Gastrocnemius medialis (tissue), 4 donors: Measurements from ENCODE around the gene TRIM29.

ENCODE experiments used
- POLR2A ChIP-seq, 2 donors: fragments of 450-650 bp; IDR thresholded peaks; one replicate each; pipeline ENCODE4 v1.6.1; 2017; ENCODE audit warnings: antibody characterized with exemption in 2 of 2, mild to moderate bottlenecking in 2 of 2, moderate library complexity in 2 of 2
- TF ChIP-seq, protein P1 (sequence below), 5 experiments: fragments of 450-650 bp in 3 of 5; fragments of 200-600 bp in 2 of 5; sonication (generic) in 2 of 5; IDR thresholded peaks in 4 of 5; conservative IDR thresholded peaks in 1 of 5; 1 replicate in 4 of 5; 2 replicates in 1 of 5; pipeline ENCODE4 v1.5.1; 2016 to 2019; ENCODE audit warnings: antibody characterized with exemption in 5 of 5, mild to moderate bottlenecking in 3 of 5, moderate library complexity in 3 of 5

GRCh38 chr11:120063686-120064340 lies 74.1 kb downstream of the TRIM29 start:
- TF ChIP-seq, protein P1, sequence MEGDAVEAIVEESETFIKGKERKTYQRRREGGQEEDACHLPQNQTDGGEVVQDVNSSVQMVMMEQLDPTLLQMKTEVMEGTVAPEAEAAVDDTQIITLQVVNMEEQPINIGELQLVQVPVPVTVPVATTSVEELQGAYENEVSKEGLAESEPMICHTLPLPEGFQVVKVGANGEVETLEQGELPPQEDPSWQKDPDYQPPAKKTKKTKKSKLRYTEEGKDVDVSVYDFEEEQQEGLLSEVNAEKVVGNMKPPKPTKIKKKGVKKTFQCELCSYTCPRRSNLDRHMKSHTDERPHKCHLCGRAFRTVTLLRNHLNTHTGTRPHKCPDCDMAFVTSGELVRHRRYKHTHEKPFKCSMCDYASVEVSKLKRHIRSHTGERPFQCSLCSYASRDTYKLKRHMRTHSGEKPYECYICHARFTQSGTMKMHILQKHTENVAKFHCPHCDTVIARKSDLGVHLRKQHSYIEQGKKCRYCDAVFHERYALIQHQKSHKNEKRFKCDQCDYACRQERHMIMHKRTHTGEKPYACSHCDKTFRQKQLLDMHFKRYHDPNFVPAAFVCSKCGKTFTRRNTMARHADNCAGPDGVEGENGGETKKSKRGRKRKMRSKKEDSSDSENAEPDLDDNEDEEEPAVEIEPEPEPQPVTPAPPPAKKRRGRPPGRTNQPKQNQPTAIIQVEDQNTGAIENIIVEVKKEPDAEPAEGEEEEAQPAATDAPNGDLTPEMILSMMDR (IDR thresholded peaks at IDR 0.05 in 4 of 5, conservative IDR thresholded peaks at IDR 0.05 in 1 of 5), result no peak
- TF ChIP-seq POLR2A (IDR thresholded peaks at IDR 0.05), result no peak
